Activated gamma-delta T cell treated with anti-CD3 and anti-CD28 coated beads, Interleukin-2, amount 50 U/mL, for 16 hours (primary cell): ENCODE data around the gene TNS3.

Experiments used
- DNase-seq: peaks from one replicate; pipeline ENCODE4 v3.0.0-alpha.2; 2020; ENCODE audit warnings: low read depth

The TNS3 gene

GRCh38 chr7:47303014-47303694 is 278.8 kb downstream of the TNS3 start:
- DNase-seq, result no peak

GRCh38 chr7:47302560-47302959 is 279.4 kb downstream of the TNS3 start:
- no peak for DNase-seq

- DNase-seq, result no peak
Observed at GRCh38 chr7:47301657-47302295, 280.1 kb downstream of the TNS3 start.

- no peak for DNase-seq
Observed at GRCh38 chr7:47301105-47301477, 280.8 kb downstream of the TNS3 start.

- DNase-seq, result no peak
Observed at GRCh38 chr7:47300472-47301104, 281.3 kb downstream of the TNS3 start.

- no peak for DNase-seq
Observed at GRCh38 chr7:47299496-47299895, 282.4 kb downstream of the TNS3 start.

GRCh38 chr7:47298636-47299035 is 283.3 kb downstream of the TNS3 start:
- DNase-seq, result no peak

GRCh38 chr7:47297120-47297519 is 284.8 kb downstream of the TNS3 start:
- DNase-seq, result no peak

GRCh38 chr7:47295606-47296005 is 286.3 kb downstream of the TNS3 start:
- no peak for DNase-seq

- DNase-seq, result no peak
Observed at GRCh38 chr7:47294556-47295222, 287.2 kb downstream of the TNS3 start.

- no peak for DNase-seq
Observed at GRCh38 chr7:47293884-47294555, 287.9 kb downstream of the TNS3 start.

- no peak for DNase-seq
Observed at GRCh38 chr7:47292832-47293309, 289.0 kb downstream of the TNS3 start.

- DNase-seq, result no peak
Observed at GRCh38 chr7:47291461-47292081, 290.3 kb downstream of the TNS3 start.

GRCh38 chr7:47290867-47291266 is 291.0 kb downstream of the TNS3 start:
- DNase-seq, result no peak

GRCh38 chr7:47290466-47290865 is 291.4 kb downstream of the TNS3 start:
- no peak for DNase-seq

- DNase-seq, result no peak
Observed at GRCh38 chr7:47288060-47288459, 293.9 kb downstream of the TNS3 start.

- no peak for DNase-seq
Observed at GRCh38 chr7:47285860-47286491, 295.9 kb downstream of the TNS3 start.

- no peak for DNase-seq
Observed at GRCh38 chr7:47284691-47285635, 296.9 kb downstream of the TNS3 start.

GRCh38 chr7:47283497-47284131 is 298.3 kb downstream of the TNS3 start:
- no peak for DNase-seq
